ENCODE data around the gene MAGEA12. TPM values are rescaled to one million over a fixed set of nuclear protein-coding genes. Genes with fewer than 3 reads are reported as not detected.
A peak's percentile ranks its signal among the peaks of the same experiment; 100 is the strongest.
"Not testable (repeated sequence)": the region's sequence is repeated elsewhere in the genome, so short reads cannot be mapped to it uniquely, and the experiment has no call there.

Gene MAGEA12
- total RNA-seq, 2 donors from 2014 or later = not detected

DNA sequence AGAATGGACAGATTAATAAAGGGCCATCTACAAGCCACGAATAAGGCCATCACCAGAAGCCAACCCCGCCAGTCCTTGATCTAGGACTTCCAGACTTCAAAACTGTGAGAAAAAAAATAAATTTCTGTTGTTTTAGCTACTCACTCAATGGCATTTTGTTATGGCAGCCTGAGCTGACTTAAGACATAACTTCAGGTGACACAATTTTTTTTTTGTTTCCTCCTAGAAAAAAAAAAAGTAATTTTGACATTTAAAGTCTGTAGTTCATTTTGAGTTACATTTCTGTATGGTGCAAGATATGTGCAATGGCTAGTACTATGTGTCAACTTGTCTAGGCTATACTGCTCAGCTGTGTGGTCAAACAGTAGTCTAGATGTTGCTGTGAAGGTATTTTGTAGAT lies 25.4 kb downstream of the MAGEA12 start, which contains the start of gene CSAG3:
CSAG3 (plus strand) TSS at position 301 of the 400 bp plus-strand sequence.
- DNase-seq (ENCODE audit: low spot score); intact Hi-C loops (cut with DNase I): not testable (repeated sequence)

DNA sequence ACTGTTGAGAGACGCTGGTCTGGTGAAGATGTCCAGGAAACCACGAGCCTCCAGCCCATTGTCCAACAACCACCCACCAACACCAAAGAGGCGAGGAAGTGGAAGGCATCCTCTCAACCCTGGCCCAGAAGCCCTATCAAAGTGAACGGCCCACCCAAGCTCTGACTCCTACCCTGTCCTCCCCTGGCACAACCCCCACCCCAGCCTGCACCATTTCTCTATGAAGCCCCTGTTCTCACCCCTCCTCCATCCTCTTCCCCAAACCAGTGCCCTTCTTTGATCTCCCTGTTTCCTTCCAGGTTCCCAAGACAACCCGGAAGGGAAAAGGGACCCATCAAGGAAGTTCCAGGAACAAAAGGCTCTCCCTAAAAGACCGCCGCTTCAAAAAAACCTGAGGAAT lies 26.0 kb downstream of the MAGEA12 start:
- intact Hi-C loops (cut with DNase I) = not testable (repeated sequence)

GRCh38 chrX:152761582-152761981 lies 28.0 kb downstream of the MAGEA12 start:
- intact Hi-C loops (cut with DNase I); DNase-seq (ENCODE audit: low spot score): not testable (repeated sequence)

More for the DNA sequence above, 26.0 kb downstream of the MAGEA12 start:
- DNase-seq (ENCODE audit: low spot score) = not testable (repeated sequence)

DNA sequence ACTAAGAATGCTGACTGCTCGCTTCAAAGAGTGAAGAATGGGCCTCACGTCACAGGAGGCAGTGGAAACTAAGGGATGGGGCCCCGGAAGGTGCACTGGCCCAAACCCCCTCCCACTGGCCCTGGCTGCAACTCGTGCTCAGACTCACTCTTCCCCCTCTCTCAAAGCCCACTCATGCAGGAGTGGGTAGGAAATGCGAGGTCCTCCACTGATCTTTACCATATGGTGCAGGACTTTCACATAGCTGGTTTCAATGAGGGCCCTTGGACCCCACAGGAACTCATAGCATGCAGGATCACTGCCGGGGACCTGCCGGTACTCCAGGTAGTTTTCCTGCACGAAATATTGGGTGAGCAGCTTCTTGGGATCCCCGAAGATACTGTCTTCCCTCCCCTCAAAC lies 33.0 kb downstream of the MAGEA12 start:
- intact Hi-C loops (cut with DNase I) = not testable (repeated sequence)
- peak; percentile 46 for DNase-seq (ENCODE audit: low spot score)

- DNase-seq (ENCODE audit: low spot score); intact Hi-C loops (cut with DNase I): not testable (repeated sequence)
Measured at GRCh38 chrX:152769549-152770289, 36.2 kb downstream of the MAGEA12 start, which contains the start of gene MAGEA6. Gene MAGEA6 (minus strand): TSS chrX:152769689. CDS start chrX:152767650, 2,039 bp downstream.

GRCh38 chrX:152787062-152787461 lies 53.5 kb downstream of the MAGEA12 start:
- DNase-seq (ENCODE audit: low spot score); intact Hi-C loops (cut with DNase I): not testable (repeated sequence)

Other genes starting within 250 kb of the MAGEA12 start
- gene GABRQ, start 95.9 kb upstream of the MAGEA12 start, total RNA-seq = not detected
- not detected for gene MAGEA3, start 35.0 kb upstream of the MAGEA12 start, total RNA-seq
- not detected for gene CSAG2, start 24.5 kb upstream of the MAGEA12 start, total RNA-seq
- gene MAGEA2B, start 19.1 kb upstream of the MAGEA12 start, total RNA-seq = not detected
- gene CSAG1, start within 50 bp of the MAGEA12 start, total RNA-seq = not detected
- not detected for gene MAGEA2, start 20.1 kb downstream of the MAGEA12 start, total RNA-seq
- gene CSAG3, start 25.5 kb downstream of the MAGEA12 start, total RNA-seq = not detected
- not detected for gene MAGEA6, start 35.9 kb downstream of the MAGEA12 start, total RNA-seq
- gene CETN2, start 97.0 kb downstream of the MAGEA12 start, total RNA-seq = 10 to 100 TPM; 27.9 to 33.1 TPM
- 10 to 100 TPM in 1 of 2 donors, 1 to 10 TPM in 1; 9.4 to 10.7 TPM for gene NSDHL, start 97.3 kb downstream of the MAGEA12 start, total RNA-seq
- 1 to 10 TPM; 2.8 to 7.9 TPM for gene ZNF185, start 164.3 kb downstream of the MAGEA12 start, total RNA-seq